ENCODE results near the gene MUC21.
"Not testable (repeated sequence)": the region's sequence is repeated elsewhere in the genome, so short reads cannot be mapped to it uniquely, and the experiment has no call there.

MUC21 gene

GRCh38 chr6:31020057-31020456 is 36.5 kb downstream of the MUC21 start:
- TF ChIP-seq CTCF (conservative IDR thresholded peaks at IDR 0.05; ENCODE audit: low read depth, low read length): no peak
- DNase-seq (ENCODE audit: low read depth): no peak
- no peak overlapping the region for H3K4me3 ChIP-seq (ENCODE audit: low read length)

GRCh38 chr6:31020631-31021255 is 37.2 kb downstream of the MUC21 start:
- H3K4me3 ChIP-seq (ENCODE audit: low read length); DNase-seq (ENCODE audit: low read depth): not testable (repeated sequence)

- not testable (repeated sequence) for H3K4me3 ChIP-seq (ENCODE audit: low read length); DNase-seq (ENCODE audit: low read depth)
Observed at GRCh38 chr6:31021705-31022531, 38.4 kb downstream of the MUC21 start.

GRCh38 chr6:31025595-31025994 is 42.1 kb downstream of the MUC21 start:
- no peak overlapping the region for H3K4me3 ChIP-seq (ENCODE audit: low read length)
- no peak for DNase-seq (ENCODE audit: low read depth)
- TF ChIP-seq CTCF (conservative IDR thresholded peaks at IDR 0.05; ENCODE audit: low read depth, low read length): no peak

GRCh38 chr6:31031095-31031494 is 47.6 kb downstream of the MUC21 start:
- no peak for TF ChIP-seq CTCF (conservative IDR thresholded peaks at IDR 0.05; ENCODE audit: low read depth, low read length)
- no peak for DNase-seq (ENCODE audit: low read depth)
- H3K4me3 ChIP-seq (ENCODE audit: low read length): no peak overlapping the region

GRCh38 chr6:31033075-31033474 is 49.6 kb downstream of the MUC21 start:
- no peak for TF ChIP-seq CTCF (conservative IDR thresholded peaks at IDR 0.05; ENCODE audit: low read depth, low read length)
- no peak for DNase-seq (ENCODE audit: low read depth)
- no peak overlapping the region for H3K4me3 ChIP-seq (ENCODE audit: low read length)

- TF ChIP-seq CTCF (conservative IDR thresholded peaks at IDR 0.05; ENCODE audit: low read depth, low read length): no peak
- H3K4me3 ChIP-seq (ENCODE audit: low read length): no peak overlapping the region
- DNase-seq (ENCODE audit: low read depth): no peak
Observed at GRCh38 chr6:31035862-31036497, 52.5 kb downstream of the MUC21 start.

GRCh38 chr6:31037169-31037568 is 53.7 kb downstream of the MUC21 start:
- no peak for DNase-seq (ENCODE audit: low read depth)
- H3K4me3 ChIP-seq (ENCODE audit: low read length): no peak overlapping the region

More at GRCh38 chr6:31037169-31037568, 53.7 kb downstream of the MUC21 start:
- TF ChIP-seq CTCF (conservative IDR thresholded peaks at IDR 0.05; ENCODE audit: low read depth, low read length): no peak

All from retinal pigment epithelial cell (primary cell).